Mucosa of gallbladder (tissue), 1 donor: ENCODE results near the gene CCL15. TPM values are rescaled to one million over a fixed set of nuclear protein-coding genes. Genes with fewer than 3 reads are reported as not detected.

Experiments used
- DNase-seq: peaks from one replicate; pipeline ENCODE4 v3.0.0-alpha.2; 2020; ENCODE audit warnings: low spot score
- total RNA-seq: library from RNA; stranded (reverse); gene quantifications from one replicate; pipeline ENCODE4 v1.2.1, GENCODE V29; 2021
- donor health status: DM: no; HTN: no; CAD: no.

CCL15 gene
- total RNA-seq, 1 donor from 2014 or later, result 9.4 TPM

GRCh38 chr17:35991075-35991474, 10.3 kb downstream of the CCL15 start:
- DNase-seq, result no peak

GRCh38 chr17:35988164-35988563, 13.2 kb downstream of the CCL15 start:
- no peak for DNase-seq

GRCh38 chr17:35986643-35987042, 14.7 kb downstream of the CCL15 start, which contains the start of gene CCL14:
Gene CCL14, minus strand, starts transcription at chr17:35986729. Its CDS starts 80 bp downstream, at chr17:35986649.
- DNase-seq, result no peak

- DNase-seq, result no peak
These were observed 17.2 kb downstream of the CCL15 start for GRCh38 chr17:35984140-35984539.

GRCh38 chr17:35982409-35983191, 18.8 kb downstream of the CCL15 start:
- no peak for DNase-seq

- DNase-seq, result no peak
These were observed 19.4 kb downstream of the CCL15 start for GRCh38 chr17:35981908-35982330.

- no peak for DNase-seq
These were observed 20.1 kb downstream of the CCL15 start, which contains the start of gene CCL16 for GRCh38 chr17:35981246-35981645. Gene CCL16, minus strand, starts transcription at chr17:35981497. Its CDS starts 77 bp downstream, at chr17:35981420.

- DNase-seq, result no peak
These were observed 23.0 kb downstream of the CCL15 start for GRCh38 chr17:35978346-35978745.

GRCh38 chr17:35977509-35977908, 23.8 kb downstream of the CCL15 start:
- no peak for DNase-seq

- DNase-seq, result peak; percentile 62
These were observed 27.8 kb downstream of the CCL15 start for GRCh38 chr17:35973333-35974260.

GRCh38 chr17:35972945-35973332, 28.4 kb downstream of the CCL15 start:
- DNase-seq, result no peak

GRCh38 chr17:35972535-35972934, 28.8 kb downstream of the CCL15 start:
- DNase-seq, result no peak

- DNase-seq, result no peak
These were observed 29.3 kb downstream of the CCL15 start for GRCh38 chr17:35972066-35972465.

GRCh38 chr17:35969558-35970380, 31.6 kb downstream of the CCL15 start:
- DNase-seq, result peak; percentile 86

GRCh38 chr17:35968520-35969054, 32.8 kb downstream of the CCL15 start:
- no peak for DNase-seq

- DNase-seq, result no peak
These were observed 36.1 kb downstream of the CCL15 start for GRCh38 chr17:35965272-35965671.

GRCh38 chr17:35963663-35964062, 37.7 kb downstream of the CCL15 start:
- no peak for DNase-seq

GRCh38 chr17:35953720-35954119, 47.6 kb downstream of the CCL15 start:
- DNase-seq, result no peak

- DNase-seq, result no peak
These were observed 52.0 kb downstream of the CCL15 start for GRCh38 chr17:35949401-35949800.

- no peak for DNase-seq
These were observed 53.3 kb downstream of the CCL15 start for GRCh38 chr17:35948092-35948491.
